LNCaP clone FGC (cell line): Measurements from ENCODE around the gene TBC1D12.

Experiments used
- DNase-seq: peaks from one replicate; pipeline ENCODE4 v3.0.0-alpha.2; 2011; ENCODE audit warnings: low read depth
- H3K4me3 ChIP-seq: 2 replicates; pipeline ENCODE4 v1.5.1; 2011; ENCODE audit warnings: mild to moderate bottlenecking, low read depth, low read length, control low read depth
- CTCF ChIP-seq: IDR thresholded peaks from 2 replicates; pipeline ENCODE4 v1.5.1; 2012; ENCODE audit warnings: mild to moderate bottlenecking; ENCODE audit not compliant: control insufficient read depth, insufficient read depth; ENCODE audit errors: extremely low read depth

Gene TBC1D12

GRCh38 chr10:94402204-94402842 is at the start of gene TBC1D12:
Gene TBC1D12, plus strand, starts transcription at chr10:94402541. Its CDS starts 73 bp downstream, at chr10:94402614.
- peak within 1 kb of the TSS; percentile 64 for H3K4me3 ChIP-seq
- TF ChIP-seq CTCF: no peak

GRCh38 chr10:94353336-94353735 is 49.0 kb upstream of the TBC1D12 start:
- no peak for TF ChIP-seq CTCF
- H3K4me3 ChIP-seq: no peak overlapping the region
- DNase-seq: no peak

More at GRCh38 chr10:94402204-94402842, at the start of gene TBC1D12:
- DNase-seq: peak; percentile 85

GRCh38 chr10:94355841-94356240 is 46.5 kb upstream of the TBC1D12 start:
- no peak for DNase-seq
- H3K4me3 ChIP-seq: no peak overlapping the region
- TF ChIP-seq CTCF: no peak

GRCh38 chr10:94357193-94357592 is 45.1 kb upstream of the TBC1D12 start:
- TF ChIP-seq CTCF: no peak
- no peak for DNase-seq
- no peak overlapping the region for H3K4me3 ChIP-seq

GRCh38 chr10:94358480-94358879 is 43.9 kb upstream of the TBC1D12 start:
- no peak for TF ChIP-seq CTCF
- DNase-seq: no peak
- no peak overlapping the region for H3K4me3 ChIP-seq

GRCh38 chr10:94361171-94361794 is 41.1 kb upstream of the TBC1D12 start:
- no peak for TF ChIP-seq CTCF
- DNase-seq: no peak
- peak overlapping the region; percentile 66; the same call in 1 of the 2 replicates for H3K4me3 ChIP-seq
